ENCODE measurements around the gene BARX2.

BARX2 gene

DNA sequence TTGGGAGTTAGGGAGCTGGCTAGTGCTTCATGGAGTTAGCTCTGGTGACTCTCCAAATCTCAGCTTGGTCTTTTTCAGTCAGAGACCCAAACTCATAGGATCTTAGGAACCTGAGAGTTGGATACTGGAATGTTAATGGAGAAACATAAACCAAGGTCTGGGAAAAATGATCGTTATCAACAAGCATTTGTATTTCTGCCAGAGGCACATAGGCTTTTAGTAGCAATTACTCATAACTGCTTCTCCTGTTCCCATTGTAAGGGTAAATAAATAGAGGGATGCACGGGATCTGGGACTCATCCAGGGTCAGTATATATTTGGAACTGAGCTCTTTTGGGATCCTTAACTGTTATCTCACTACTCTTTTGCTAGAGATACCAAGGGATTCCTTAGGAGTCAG is 4.8 kb downstream of the BARX2 start:
- no peak overlapping the region for H3K4me3 ChIP-seq
- TF ChIP-seq FOXP2 (optimal IDR thresholded peaks at IDR 0.05; ENCODE audit: control extremely low read depth, extremely low read length, insufficient read depth) = no peak
- TF ChIP-seq POLR2AphosphoS5 (IDR thresholded peaks at IDR 0.05; ENCODE audit: borderline replicate concordance, low read depth, low read length) = no peak
- TF ChIP-seq EZH2 (IDR thresholded peaks at IDR 0.05) = no peak
- no peaks in the 10 kb centered on the region for H3K36me3 ChIP-seq (ENCODE audit: insufficient read depth, low read length)
- no peaks in the 10 kb centered on the region for H3K9me3 ChIP-seq (ENCODE audit: low read depth, low read length)
- H3K9ac ChIP-seq (ENCODE audit: insufficient read length) = no peak overlapping the region
- DNase-seq (ENCODE audit: low read depth, low spot score) = no peak
- no peak overlapping the region for H3K27ac ChIP-seq

DNA sequence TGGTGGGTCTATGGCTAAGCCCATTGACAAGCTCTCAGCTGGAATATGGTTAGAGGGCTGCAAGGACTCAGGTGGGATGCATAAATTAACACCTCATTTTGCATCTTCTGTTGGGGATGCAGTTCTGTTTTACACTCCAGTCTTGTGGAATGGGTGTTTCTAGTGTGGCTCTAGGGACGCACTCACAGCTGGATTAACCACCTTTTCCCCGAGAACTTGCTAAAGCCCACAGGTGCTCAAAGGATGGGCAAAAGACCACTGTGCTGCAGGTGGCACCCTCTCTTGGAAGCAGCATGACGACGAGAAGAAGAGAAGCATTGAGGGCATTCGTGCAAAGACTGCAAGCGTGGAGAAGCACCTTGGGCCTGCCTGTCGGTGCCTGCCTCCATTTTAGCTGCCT is 6.9 kb downstream of the BARX2 start:
- H3K36me3 ChIP-seq (ENCODE audit: insufficient read depth, low read length) = no peaks in the 10 kb centered on the region
- DNase-seq (ENCODE audit: low read depth, low spot score) = no peak
- H3K9me3 ChIP-seq (ENCODE audit: low read depth, low read length) = no peaks in the 10 kb centered on the region
- TF ChIP-seq EZH2 (IDR thresholded peaks at IDR 0.05) = no peak
- no peak for TF ChIP-seq FOXP2 (optimal IDR thresholded peaks at IDR 0.05; ENCODE audit: control extremely low read depth, extremely low read length, insufficient read depth)
- TF ChIP-seq POLR2AphosphoS5 (IDR thresholded peaks at IDR 0.05; ENCODE audit: borderline replicate concordance, low read depth, low read length) = no peak
- H3K4me3 ChIP-seq = no peak overlapping the region
- H3K9ac ChIP-seq (ENCODE audit: insufficient read length) = no peak overlapping the region
- no peak overlapping the region for H3K27ac ChIP-seq

- Histone ChIP-seq H3K9me3 (ENCODE audit: low read depth, low read length) (no peaks in the 10 kb centered on the region), H3K9ac (ENCODE audit: insufficient read length) (no peak overlapping the region), H3K4me3 (no peak overlapping the region), H3K27ac (no peak overlapping the region), H3K36me3 (ENCODE audit: insufficient read depth, low read length) (no peaks in the 10 kb centered on the region)
- no peak for DNase-seq (ENCODE audit: low read depth, low spot score)
- TF ChIP-seq FOXP2 (optimal IDR thresholded peaks at IDR 0.05; ENCODE audit: control extremely low read depth, extremely low read length, insufficient read depth) (no peak), POLR2AphosphoS5 (IDR thresholded peaks at IDR 0.05; ENCODE audit: borderline replicate concordance, low read depth, low read length) (no peak), EZH2 (IDR thresholded peaks at IDR 0.05) (no peak)
Observed at GRCh38 chr11:129383060-129383459, 7.4 kb downstream of the BARX2 start.

- DNase-seq (ENCODE audit: low read depth, low spot score) = no peak
- no peak overlapping the region for H3K4me3 ChIP-seq
- H3K27ac ChIP-seq = no peak overlapping the region
- no peaks in the 10 kb centered on the region for H3K9me3 ChIP-seq (ENCODE audit: low read depth, low read length)
- H3K36me3 ChIP-seq (ENCODE audit: insufficient read depth, low read length) = no peaks in the 10 kb centered on the region
- no peak for TF ChIP-seq EZH2 (IDR thresholded peaks at IDR 0.05)
- no peak for TF ChIP-seq POLR2AphosphoS5 (IDR thresholded peaks at IDR 0.05; ENCODE audit: borderline replicate concordance, low read depth, low read length)
- no peak for TF ChIP-seq FOXP2 (optimal IDR thresholded peaks at IDR 0.05; ENCODE audit: control extremely low read depth, extremely low read length, insufficient read depth)
- no peak overlapping the region for H3K9ac ChIP-seq (ENCODE audit: insufficient read length)
Observed at GRCh38 chr11:129383502-129383901, 7.9 kb downstream of the BARX2 start.

DNA sequence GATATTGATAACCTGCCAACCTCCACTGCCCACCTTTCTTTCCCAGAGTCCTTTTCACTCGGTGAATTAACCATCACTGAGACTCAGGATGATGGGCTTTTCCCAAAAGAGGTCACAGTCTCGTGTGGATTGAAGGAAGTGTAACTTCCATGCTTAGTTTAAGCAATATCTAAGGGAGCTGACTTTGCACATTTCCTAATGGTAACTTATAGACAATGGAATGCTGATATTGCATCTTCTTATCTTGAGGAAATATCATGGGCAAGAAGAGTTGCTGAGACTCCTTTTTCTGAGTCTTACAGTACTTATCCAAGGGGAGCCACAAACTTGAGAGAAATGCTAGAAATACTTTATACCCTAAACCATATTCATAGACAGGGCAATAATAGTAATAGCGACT is 8.8 kb downstream of the BARX2 start:
- no peak overlapping the region for H3K27ac ChIP-seq
- no peaks in the 10 kb centered on the region for H3K36me3 ChIP-seq (ENCODE audit: insufficient read depth, low read length)
- H3K4me3 ChIP-seq = no peak overlapping the region
- TF ChIP-seq EZH2 (IDR thresholded peaks at IDR 0.05) (no peak), POLR2AphosphoS5 (IDR thresholded peaks at IDR 0.05; ENCODE audit: borderline replicate concordance, low read depth, low read length) (no peak), FOXP2 (optimal IDR thresholded peaks at IDR 0.05; ENCODE audit: control extremely low read depth, extremely low read length, insufficient read depth) (no peak)
- no peak for DNase-seq (ENCODE audit: low read depth, low spot score)
- H3K9me3 ChIP-seq (ENCODE audit: low read depth, low read length) = no peaks in the 10 kb centered on the region
- no peak overlapping the region for H3K9ac ChIP-seq (ENCODE audit: insufficient read length)

GRCh38 chr11:129385801-129386200 is 10.2 kb downstream of the BARX2 start:
- H3K9me3 ChIP-seq (ENCODE audit: low read depth, low read length) = no peaks in the 10 kb centered on the region
- DNase-seq (ENCODE audit: low read depth, low spot score) = no peak
- H3K27ac ChIP-seq = no peak overlapping the region
- H3K36me3 ChIP-seq (ENCODE audit: insufficient read depth, low read length) = no peaks in the 10 kb centered on the region
- TF ChIP-seq FOXP2 (optimal IDR thresholded peaks at IDR 0.05; ENCODE audit: control extremely low read depth, extremely low read length, insufficient read depth) = no peak
- no peak for TF ChIP-seq POLR2AphosphoS5 (IDR thresholded peaks at IDR 0.05; ENCODE audit: borderline replicate concordance, low read depth, low read length)
- TF ChIP-seq EZH2 (IDR thresholded peaks at IDR 0.05) = no peak
- H3K4me3 ChIP-seq = no peak overlapping the region
- H3K9ac ChIP-seq (ENCODE audit: insufficient read length) = no peak overlapping the region

DNA sequence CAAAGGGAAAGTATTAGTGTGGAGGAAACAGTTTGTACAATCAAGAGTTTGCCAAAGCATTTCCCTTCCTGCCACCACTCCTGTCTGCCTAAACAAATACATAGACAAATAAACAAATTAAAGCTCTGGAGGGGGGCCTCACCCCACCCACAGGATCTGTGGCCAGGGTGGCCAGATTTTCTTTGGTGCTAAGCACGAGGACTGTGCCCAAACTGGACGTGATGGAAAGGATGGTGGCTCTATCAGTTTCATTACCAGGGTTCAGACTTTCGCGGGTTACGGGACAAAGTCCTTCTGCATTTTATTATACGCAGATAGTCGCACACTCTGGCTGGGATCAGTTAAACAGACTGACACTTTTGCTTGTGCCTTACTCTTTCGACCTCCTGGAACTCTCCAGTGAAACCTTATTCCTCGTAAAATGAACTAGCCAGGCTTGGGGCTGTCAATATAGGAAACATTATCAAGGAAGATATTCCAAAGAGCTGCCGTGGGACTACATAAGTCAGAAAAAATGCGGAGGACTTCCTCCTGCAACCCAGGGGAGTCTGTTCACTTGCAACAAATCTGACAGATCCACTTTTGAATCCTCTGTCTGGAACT is 11.2 kb downstream of the BARX2 start:
- H3K36me3 ChIP-seq (ENCODE audit: insufficient read depth, low read length) = no peaks in the 10 kb centered on the region
- TF ChIP-seq POLR2AphosphoS5 (IDR thresholded peaks at IDR 0.05; ENCODE audit: borderline replicate concordance, low read depth, low read length) (no peak), FOXP2 (optimal IDR thresholded peaks at IDR 0.05; ENCODE audit: control extremely low read depth, extremely low read length, insufficient read depth) (no peak), EZH2 (IDR thresholded peaks at IDR 0.05) (no peak)
- H3K27ac ChIP-seq = no peak overlapping the region
- H3K4me3 ChIP-seq = no peak overlapping the region
- H3K9me3 ChIP-seq (ENCODE audit: low read depth, low read length) = no peaks in the 10 kb centered on the region
- DNase-seq (ENCODE audit: low read depth, low spot score) = no peak
- no peak overlapping the region for H3K9ac ChIP-seq (ENCODE audit: insufficient read length)

DNA sequence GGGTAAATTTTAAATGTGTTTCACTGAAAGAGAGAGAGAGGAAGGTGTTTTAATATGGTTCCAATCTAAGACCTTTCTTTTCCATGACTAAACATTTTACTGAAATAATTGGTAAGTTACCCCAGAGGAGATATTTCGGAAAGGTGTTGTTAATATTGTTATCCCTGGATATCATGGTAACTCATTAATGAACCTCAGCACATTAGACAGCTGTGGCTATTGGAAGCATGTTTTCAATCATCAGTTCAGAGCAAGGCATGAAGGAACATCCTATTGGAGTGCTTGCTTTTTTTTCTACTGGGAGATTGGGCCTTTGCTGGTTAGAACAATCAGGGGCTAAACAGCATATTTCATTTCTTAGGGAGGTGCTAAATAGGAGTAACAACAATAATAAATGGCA is 11.8 kb downstream of the BARX2 start:
- Histone ChIP-seq H3K9me3 (ENCODE audit: low read depth, low read length) (no peaks in the 10 kb centered on the region), H3K4me3 (no peak overlapping the region), H3K36me3 (ENCODE audit: insufficient read depth, low read length) (no peaks in the 10 kb centered on the region), H3K9ac (ENCODE audit: insufficient read length) (no peak overlapping the region), H3K27ac (no peak overlapping the region)
- TF ChIP-seq EZH2 (IDR thresholded peaks at IDR 0.05) = no peak
- TF ChIP-seq POLR2AphosphoS5 (IDR thresholded peaks at IDR 0.05; ENCODE audit: borderline replicate concordance, low read depth, low read length) = no peak
- no peak for TF ChIP-seq FOXP2 (optimal IDR thresholded peaks at IDR 0.05; ENCODE audit: control extremely low read depth, extremely low read length, insufficient read depth)
- DNase-seq (ENCODE audit: low read depth, low spot score) = no peak

- Histone ChIP-seq H3K36me3 (ENCODE audit: insufficient read depth, low read length) (no peaks in the 10 kb centered on the region), H3K4me3 (no peak overlapping the region), H3K9ac (ENCODE audit: insufficient read length) (no peak overlapping the region), H3K9me3 (ENCODE audit: low read depth, low read length) (no peaks in the 10 kb centered on the region), H3K27ac (no peak overlapping the region)
- TF ChIP-seq FOXP2 (optimal IDR thresholded peaks at IDR 0.05; ENCODE audit: control extremely low read depth, extremely low read length, insufficient read depth) (no peak), POLR2AphosphoS5 (IDR thresholded peaks at IDR 0.05; ENCODE audit: borderline replicate concordance, low read depth, low read length) (no peak), EZH2 (IDR thresholded peaks at IDR 0.05) (no peak)
- DNase-seq (ENCODE audit: low read depth, low spot score) = no peak
Observed at GRCh38 chr11:129388824-129389223, 13.2 kb downstream of the BARX2 start.
